Measurements from ENCODE around the gene GC. TPM values are rescaled to one million over a fixed set of nuclear protein-coding genes. Genes with fewer than 3 reads are reported as not detected.
"Not testable (repeated sequence)": the region's sequence is repeated elsewhere in the genome, so short reads cannot be mapped to it uniquely, and the experiment has no call there.

The GC gene
- total RNA-seq, 4 donors from 2014 or later: not detected

DNA sequence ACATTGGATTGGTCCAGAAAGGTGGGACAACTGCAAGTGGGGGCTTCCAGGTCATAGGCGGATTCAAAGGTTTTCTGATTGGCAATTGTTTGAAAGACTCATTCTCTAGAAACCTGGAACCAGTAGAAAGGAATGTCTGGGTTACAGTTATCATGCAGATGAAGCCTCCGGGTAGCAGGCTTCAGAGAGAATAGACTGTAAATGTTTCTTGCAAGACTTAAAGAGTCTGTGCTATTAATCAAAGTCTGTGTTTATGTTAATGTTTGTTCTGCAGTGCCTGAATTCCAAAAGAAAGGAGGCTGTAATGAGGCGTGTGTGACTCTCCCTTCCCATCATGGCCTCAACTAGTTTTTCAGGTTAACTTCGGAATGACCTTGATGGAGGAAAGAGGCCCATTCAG is 43.9 kb upstream of the GC start:
- Histone ChIP-seq H3K27me3 (no peaks in the 10 kb centered on the region), H3K27ac (no peak overlapping the region), H3K9me3 (no peaks in the 10 kb centered on the region), H3K36me3 (no peaks in the 10 kb centered on the region), H3K4me3 (replicated peaks in 1 of 3) (no peak overlapping the region), H3K4me1 (no peaks in the 10 kb centered on the region)
- 82 to 87% methylated on average over 4 of the region's 4 CpGs for WGBS, 2 donors
- DNase-seq: no peak
- intact Hi-C loops (cut with DNase I): no loop called here
- TF ChIP-seq CTCF (IDR thresholded peaks at IDR 0.05) (no peak), POLR2A (IDR thresholded peaks at IDR 0.05) (no peak)

DNA sequence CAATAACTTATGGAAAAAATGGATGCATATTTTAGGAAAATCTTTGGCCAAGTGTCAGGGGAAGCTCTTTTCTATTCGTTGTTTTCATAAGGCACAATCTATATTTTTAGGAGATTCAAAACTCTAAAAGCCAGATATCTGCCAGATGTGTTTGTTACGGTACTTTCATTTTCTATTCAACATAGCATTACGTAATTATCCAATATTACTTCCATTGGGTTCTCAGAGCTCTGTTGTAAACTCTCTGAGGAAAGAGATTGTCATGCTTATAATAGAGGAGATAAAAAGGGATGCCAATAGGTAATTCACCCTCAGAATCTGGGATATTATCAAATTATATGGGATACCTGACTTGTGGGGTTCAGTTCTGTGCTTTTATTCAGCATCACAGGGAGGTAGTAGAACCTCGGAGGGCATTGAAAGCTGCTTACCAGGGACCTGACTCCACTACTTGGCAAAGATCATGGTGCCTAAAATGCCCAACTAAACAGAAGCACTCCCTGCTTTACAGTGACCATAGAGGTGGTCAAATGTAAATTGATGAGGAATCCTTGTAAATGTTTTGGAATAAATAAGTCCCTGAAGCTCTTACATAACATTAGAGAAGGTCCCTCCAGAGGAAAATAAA is 32.9 kb upstream of the GC start:
- TF ChIP-seq CTCF (IDR thresholded peaks at IDR 0.05) (no peak), POLR2A (IDR thresholded peaks at IDR 0.05) (no peak)
- no peak for DNase-seq
- no peaks in the 10 kb centered on the region for H3K27me3 ChIP-seq
- no peaks in the 10 kb centered on the region for H3K4me1 ChIP-seq
- intact Hi-C loops (cut with DNase I): no loop called here
- no peak overlapping the region for H3K4me3 ChIP-seq (replicated peaks in 1 of 3)
- no peaks in the 10 kb centered on the region for H3K36me3 ChIP-seq
- H3K27ac ChIP-seq: no peak overlapping the region
- H3K9me3 ChIP-seq: no peaks in the 10 kb centered on the region
- WGBS, 2 donors: 88 to 92% methylated on average over 4 of the region's 4 CpGs

- Histone ChIP-seq H3K9me3 (no peaks in the 10 kb centered on the region), H3K27me3 (no peaks in the 10 kb centered on the region), H3K4me3 (replicated peaks in 1 of 3) (no peak overlapping the region), H3K36me3 (no peaks in the 10 kb centered on the region), H3K27ac (no peak overlapping the region), H3K4me1 (no peaks in the 10 kb centered on the region)
- TF ChIP-seq CTCF (IDR thresholded peaks at IDR 0.05): no peak
- no peak for TF ChIP-seq POLR2A (IDR thresholded peaks at IDR 0.05)
- intact Hi-C loops (cut with DNase I): no loop called here
- DNase-seq: no peak
- 67 to 79% methylated on average over 1 to 2 of the region's 2 CpGs for WGBS, 2 donors
These were observed 30.6 kb upstream of the GC start for GRCh38 chr4:71814433-71814832.

- DNase-seq; H3K27me3 ChIP-seq; intact Hi-C loops (cut with DNase I); H3K36me3 ChIP-seq; H3K4me1 ChIP-seq; H3K27ac ChIP-seq; H3K9me3 ChIP-seq; H3K4me3 ChIP-seq (replicated peaks in 1 of 3): not testable (repeated sequence)
- 76 to 94% methylated on average over 1 of the region's 1 CpG for WGBS, 2 donors
These were observed 25.9 kb upstream of the GC start for GRCh38 chr4:71809805-71810204.

GRCh38 chr4:71807469-71807868 is 23.6 kb upstream of the GC start:
- Histone ChIP-seq H3K27me3 (no peaks in the 10 kb centered on the region), H3K4me3 (replicated peaks in 1 of 3) (no peak overlapping the region), H3K4me1 (no peaks in the 10 kb centered on the region), H3K36me3 (no peaks in the 10 kb centered on the region), H3K27ac (no peak overlapping the region), H3K9me3 (no peaks in the 10 kb centered on the region)
- TF ChIP-seq CTCF (IDR thresholded peaks at IDR 0.05): no peak
- TF ChIP-seq POLR2A (IDR thresholded peaks at IDR 0.05): no peak
- intact Hi-C loops (cut with DNase I): no loop called here
- no peak for DNase-seq
- WGBS, 2 donors: 75 to 83% methylated on average over 3 of the region's 3 CpGs

DNA sequence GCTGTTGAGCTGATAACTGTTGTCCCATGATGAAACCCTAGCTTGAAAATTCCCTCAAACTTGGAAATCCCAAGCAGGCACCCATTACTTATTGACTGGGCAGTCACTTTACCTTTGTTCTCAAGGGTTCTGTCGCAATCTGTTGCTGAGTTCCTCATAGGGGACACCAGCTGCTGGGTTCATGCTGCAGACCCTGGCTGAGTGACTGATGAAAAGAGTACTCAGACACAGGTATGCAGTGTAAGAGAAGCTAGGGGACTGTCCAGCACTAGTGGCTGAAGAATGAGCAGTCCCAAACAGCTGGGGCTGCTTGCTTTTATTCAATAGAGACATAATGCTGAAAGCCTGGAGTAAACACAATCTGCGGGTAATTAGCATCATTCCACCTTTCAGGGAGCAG is 21.4 kb upstream of the GC start:
- DNase-seq; H3K27me3 ChIP-seq; H3K9me3 ChIP-seq; H3K27ac ChIP-seq; H3K4me3 ChIP-seq (replicated peaks in 1 of 3); H3K36me3 ChIP-seq; intact Hi-C loops (cut with DNase I); H3K4me1 ChIP-seq: not testable (repeated sequence)
- WGBS, 2 donors: 57 to 66% methylated on average over 2 of the region's 2 CpGs

- H3K4me3 ChIP-seq (replicated peaks in 1 of 3); H3K27ac ChIP-seq; H3K27me3 ChIP-seq; intact Hi-C loops (cut with DNase I); H3K9me3 ChIP-seq; DNase-seq; H3K36me3 ChIP-seq; H3K4me1 ChIP-seq: not testable (repeated sequence)
- 73 to 84% methylated on average over 4 of the region's 4 CpGs for WGBS, 2 donors
These were observed 20.3 kb upstream of the GC start for GRCh38 chr4:71804017-71804697.

All from thyroid gland (tissue), 4 donors.